Heart left ventricle (tissue), 13 donors: ENCODE results near the gene ZSCAN10.

Experiments
- CTCF ChIP-seq, 12 donors: fragments of 200-600 bp; sonication (generic) in 4 of 12; IDR thresholded peaks; one replicate each; pipeline versions ENCODE4 v1.5.0 to v1.8.0; 2018 to 2022; ENCODE audit warnings: antibody characterized with exemption in 12 of 12, mild to moderate bottlenecking in 5 of 12
- POLR2A ChIP-seq, 2 donors: fragments of 450-650 bp; IDR thresholded peaks; one replicate each; pipeline ENCODE4 v1.6.1; 2017; ENCODE audit warnings: antibody characterized with exemption in 2 of 2, mild to moderate bottlenecking in 2 of 2, moderate library complexity in 2 of 2
- donor health status: ischemic (EF 13 %, LVEDD 7.1; RV severe dilation, severe dysfunction).
- donor health status: DM: no; HTN: yes; CAD: no.
- donor health status: DM: no; HTN: no; CAD: no.
- donor health status: ischemic (EF 25% LVEDD 6.9; RV normal size, moderate dysfunction).
- donor health status: ischemic (EF 25% LVEDD 5.7; RV mildly dilated, moderate dysfunction).
- donor health status: ischemic (EF 35%, LVEDD 5.7; RV mildly dilated, moderate dysfunction).
- donor health status: nonischemic (EF 11% LVEDD 7.7; RV severe dilation, severe dysfunction).
- donor health status: DM: yes; HTN: yes; CAD: no.
- donor health status: PGD.
- donor health status: ischemic (EF 29% LVEDD 5.4; RV normal size, mild dysfunction).
- donor health status: nonischemic (EF 23%, LVEDD 6.1; RV moderate dilation, normal function).

DNA sequence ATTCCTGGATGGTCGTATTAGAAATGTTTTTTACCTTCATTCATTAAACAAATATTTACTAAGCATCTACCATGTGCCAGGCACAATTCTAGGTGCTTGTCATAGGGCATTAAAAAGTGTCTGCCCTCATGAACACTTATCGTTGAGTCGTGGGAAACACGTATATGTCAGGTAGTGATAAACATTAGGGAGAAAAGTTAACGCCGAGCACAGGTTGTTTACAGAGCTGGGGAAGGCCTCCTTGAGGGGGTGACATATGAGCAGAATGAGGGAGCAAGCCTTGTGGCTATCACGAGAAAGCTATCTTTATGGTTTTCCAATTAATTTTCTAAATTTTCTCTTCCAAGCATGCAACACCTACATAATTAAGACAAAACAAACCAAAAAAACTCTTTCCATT, 34.8 kb upstream of the ZSCAN10 start:
- TF ChIP-seq CTCF (IDR thresholded peaks at IDR 0.05) (no peak), POLR2A (IDR thresholded peaks at IDR 0.05) (no peak)
